COLO668 (cell line): ENCODE measurements around the gene MUSTN1.
A peak's percentile ranks its signal among the peaks of the same experiment; 100 is the strongest.

Experiments used
- DNase-seq: peaks from one replicate; lab custom pipeline; 2025; ENCODE audit not compliant: unreplicated experiment; lab: John Stamatoyannopoulos, UW

MUSTN1 gene

DNA sequence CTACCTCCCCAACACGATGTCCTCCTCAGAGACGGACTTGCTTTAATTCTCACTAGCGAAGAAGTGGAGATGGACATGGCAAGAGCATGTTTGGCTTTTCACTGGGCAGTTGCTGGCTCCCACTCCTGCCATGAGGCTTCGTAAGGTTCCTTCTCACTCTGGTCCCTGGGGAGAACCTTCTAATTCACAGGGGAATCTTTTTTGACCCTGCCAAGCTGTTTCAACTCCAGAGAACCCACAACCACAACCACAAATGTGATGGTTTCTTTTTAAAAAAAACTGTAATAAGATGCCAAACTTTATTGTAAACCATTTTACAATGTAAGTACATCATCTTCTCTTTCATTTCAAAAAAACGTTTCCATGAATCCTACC, 1.6 kb upstream of the MUSTN1 start:
- no peak for DNase-seq

DNA sequence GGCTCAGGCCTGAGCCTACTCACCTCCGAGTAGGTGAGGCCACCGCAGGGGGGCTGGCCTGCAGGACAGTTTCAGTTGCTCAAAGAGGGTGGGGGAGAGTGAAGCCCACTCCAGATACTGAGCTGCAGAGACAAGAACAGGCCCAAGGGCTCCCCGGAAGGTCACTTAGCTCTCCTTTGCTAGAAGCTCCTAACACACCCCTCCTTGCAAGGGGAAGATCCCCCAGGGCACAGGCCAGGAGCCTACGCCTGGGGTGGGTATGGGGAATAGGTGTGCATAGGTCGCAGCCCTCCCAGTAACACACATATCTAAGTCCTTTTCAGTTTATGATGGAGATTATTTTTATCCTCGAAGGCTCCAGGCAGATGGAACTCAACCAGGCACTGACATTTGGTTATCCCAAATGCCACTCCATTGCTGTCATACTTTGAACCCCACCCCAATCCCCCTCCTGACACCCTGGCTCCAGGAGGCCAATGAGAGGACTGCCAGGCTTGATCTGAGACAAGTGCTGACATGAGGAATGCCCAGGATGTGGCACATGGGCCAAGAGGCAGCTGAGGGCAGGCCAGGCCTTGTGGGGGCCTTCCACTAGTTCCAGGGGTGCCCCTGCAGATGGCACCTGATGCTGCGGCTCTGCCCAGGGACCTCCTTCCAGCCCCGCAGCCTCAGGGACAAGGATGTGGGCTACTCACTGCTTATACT, 1.1 kb upstream of the MUSTN1 start:
- no peak for DNase-seq

DNA sequence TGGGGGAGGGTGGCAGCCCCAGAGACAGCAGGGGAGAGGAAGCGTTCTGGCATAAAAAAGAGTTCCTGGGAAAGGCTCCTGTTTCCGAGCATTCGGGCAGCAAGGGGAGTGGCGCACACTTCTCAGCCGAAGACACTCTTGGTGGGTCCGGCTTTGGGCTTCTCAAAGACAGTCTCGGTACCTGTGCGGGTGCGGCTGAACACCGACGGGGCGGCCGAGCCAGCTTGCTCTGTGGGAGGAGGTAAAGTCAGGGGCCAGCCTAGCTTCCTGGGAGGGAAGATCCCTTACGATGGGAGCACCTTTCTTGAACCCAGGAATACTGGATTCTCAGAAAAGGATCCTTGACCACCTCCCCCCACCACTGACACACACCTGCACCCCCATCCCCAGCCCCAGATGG, 1.6 kb downstream of the MUSTN1 start:
- no peak for DNase-seq

DNA sequence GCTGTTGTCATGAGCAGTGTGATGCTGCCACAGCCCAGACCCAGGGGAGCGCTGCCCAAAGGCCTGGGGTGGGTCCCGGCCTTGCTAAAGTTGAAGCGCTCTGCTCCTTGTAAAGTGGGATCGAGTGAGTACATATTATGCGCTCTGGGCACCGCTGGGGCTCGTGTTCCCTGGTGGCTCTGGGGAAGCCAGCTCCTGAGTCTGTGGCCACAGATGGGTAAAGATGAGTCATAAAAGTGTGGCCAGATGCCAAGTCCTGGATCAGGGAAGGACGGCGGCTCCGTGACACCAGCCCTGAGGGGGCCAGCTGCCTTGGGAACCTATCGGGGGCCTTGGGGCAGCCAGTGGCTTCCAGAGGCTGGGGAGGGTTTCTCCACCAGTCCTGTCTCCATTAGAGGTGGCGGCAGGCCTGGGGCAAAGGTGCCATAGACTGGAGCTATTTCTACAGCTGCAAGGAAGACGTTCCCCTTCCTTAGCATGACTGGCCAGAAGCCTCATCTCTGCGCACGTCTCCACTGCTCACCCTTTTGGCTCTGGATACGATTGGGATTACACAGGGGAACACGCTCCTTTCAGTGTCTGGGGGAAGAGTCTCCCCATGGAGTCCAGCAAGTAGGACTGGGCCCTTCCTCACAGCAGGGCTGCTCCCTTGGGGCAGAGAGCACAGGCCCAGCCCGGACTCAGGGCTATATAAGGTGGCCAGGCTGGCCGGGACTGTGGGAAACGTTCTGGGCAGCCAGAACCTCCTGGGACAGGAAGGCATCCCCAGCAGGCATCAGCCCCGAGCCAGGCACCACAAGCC, 3.1 kb downstream of the MUSTN1 start:
- peak; percentile 83 for DNase-seq

DNA sequence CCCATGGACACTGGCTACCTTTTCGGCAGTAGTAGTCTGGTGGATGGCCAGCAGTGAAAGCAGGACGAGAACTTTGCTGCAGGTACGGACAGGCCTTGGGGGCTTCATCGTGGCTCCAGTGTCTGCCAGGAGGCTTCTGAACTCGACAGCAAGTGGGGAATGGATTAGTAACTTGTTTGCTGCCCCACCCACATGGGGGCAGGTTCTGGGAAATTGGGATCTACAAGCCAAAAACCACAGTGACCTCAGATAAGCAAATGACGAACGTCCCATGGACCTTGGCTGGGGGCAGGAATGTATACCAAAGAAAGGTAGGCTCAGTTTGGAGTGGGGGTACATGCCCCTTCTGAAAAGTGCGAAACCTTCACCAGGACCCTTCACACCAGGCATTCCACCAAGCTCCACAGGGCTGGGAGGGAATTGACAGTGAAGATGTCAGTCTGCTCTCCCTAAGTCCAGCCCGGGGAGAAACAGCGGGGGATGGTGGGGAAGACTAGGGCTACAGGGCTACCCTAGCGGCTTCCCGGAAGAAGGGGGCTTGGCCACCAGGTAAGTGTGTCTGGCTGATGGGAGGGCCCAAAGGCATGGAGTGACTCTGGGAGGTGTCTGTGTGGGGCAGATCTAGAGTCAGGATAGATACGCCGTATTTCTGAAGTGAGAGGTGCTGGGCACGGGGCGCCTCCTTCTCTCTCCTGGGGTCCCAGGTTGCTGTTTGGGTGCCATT, 4.1 kb downstream of the MUSTN1 start, which contains the start of gene ITIH4:
Gene ITIH4 (minus strand): TSS at position 138 of the 724 bp plus-strand sequence. CDS start 30 bp downstream, at position 108.
- peak; percentile 3 for DNase-seq

DNA sequence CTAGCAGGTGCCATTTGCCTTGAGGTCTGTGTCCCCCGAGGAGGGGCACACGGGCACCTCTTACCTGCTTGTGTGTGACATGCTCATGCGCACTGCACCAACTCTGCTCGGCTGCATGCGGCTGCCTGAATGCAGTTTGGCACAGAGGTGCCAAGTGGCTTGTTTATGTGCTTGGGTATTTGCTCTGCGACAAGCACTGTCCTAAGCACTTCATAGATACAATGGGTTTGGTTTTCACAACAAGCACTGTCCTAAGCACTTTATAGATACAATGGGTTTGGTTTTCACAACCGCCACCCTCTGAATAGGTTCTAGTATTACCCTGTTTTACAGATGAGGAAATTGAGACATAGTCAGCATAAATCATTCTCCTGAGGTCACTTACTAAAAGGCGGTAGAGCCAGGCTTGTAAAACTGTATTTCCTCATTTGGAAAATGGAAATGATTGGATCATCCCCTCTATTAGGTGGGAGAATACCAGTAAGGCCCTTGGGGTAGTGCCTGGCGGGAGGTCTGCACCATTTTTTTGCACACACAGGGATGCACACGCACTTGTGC, 4.8 kb downstream of the MUSTN1 start:
- DNase-seq, result peak; percentile 55

DNA sequence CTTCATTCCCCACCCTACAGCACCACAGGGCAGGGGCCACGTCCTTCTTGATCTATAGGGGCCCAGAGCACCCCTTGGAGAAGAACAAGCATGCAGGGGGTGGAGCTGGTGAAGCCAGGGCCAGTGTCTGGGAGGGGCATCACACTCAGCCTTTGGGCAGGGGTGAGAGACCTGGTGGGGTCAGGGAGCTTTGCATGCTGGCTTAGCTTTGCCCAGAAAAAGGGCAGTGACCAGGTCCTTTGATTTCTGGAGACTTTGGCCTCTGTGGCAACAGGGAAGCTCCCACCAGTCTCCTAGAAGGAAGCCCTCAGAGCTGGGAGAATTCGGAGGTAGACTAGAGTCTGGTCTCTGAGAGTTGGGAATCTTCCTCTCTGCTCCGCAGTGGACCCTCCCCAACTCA, 5.3 kb downstream of the MUSTN1 start:
- no peak for DNase-seq

DNA sequence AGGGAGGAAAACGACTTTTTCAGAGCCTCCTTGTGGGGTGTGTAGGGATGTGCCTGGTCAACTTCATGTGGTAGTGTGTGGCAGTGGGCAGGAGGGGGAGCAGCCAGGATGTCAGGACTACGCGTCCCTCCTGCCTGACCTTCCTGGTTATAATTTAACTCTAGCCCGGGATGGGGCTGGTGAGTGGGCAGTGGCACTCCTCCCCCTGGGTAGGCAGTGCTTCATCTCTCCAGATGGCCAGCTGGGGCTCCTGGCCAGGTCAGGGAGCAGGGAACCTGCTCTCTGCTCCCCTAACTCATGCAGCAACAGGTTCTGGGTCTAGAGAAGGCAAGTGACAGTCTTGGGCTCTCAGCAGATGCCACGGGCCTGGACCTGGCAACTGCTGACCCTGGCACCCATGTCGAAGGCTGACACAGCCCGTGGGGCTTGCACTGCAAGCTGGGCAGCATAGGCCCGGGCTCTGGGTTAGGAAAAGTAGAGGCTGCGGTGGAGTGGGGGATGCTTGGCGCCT, 6.9 kb downstream of the MUSTN1 start:
- peak; percentile 16 for DNase-seq

DNA sequence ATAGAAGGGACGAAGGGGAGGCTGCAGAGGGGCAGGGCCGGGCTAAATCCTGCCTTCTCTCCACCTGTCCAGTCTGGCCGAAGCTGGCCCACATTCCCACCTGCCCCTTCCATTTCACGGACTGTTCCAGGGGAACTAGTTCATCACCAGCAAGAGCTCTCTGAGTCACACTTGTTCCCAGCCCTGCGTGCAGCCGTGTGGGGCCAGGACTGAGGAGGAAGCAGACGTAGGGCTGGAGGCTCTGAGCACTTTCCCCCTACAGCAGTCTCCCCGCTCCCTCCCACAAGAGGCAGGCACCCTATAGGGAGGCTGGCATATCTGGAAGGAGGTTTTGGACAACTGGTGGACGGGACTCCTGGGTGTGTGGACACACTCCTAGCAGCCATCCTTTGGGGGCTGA, 7.4 kb downstream of the MUSTN1 start:
- peak; percentile 13 for DNase-seq

DNA sequence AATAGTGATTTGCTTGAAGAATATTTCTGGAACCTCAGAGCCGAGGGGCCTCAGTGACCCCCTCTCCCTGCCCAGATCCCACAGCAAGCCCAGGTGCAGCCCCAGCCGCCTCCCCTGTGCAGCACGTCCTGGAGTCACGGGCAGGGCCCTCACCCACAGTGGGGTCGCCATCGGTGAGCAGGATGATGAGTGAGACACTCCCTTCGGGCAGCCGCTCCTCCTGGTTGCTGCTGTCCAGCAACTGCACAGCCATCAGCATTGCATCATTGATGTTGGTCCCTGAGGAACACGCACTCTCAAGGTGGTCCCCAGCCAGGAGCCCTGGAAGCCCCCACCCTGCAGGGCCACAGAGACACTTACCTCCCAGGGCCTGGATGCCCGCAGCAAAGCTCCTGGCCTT, 10.8 kb downstream of the MUSTN1 start:
- DNase-seq, result no peak

DNA sequence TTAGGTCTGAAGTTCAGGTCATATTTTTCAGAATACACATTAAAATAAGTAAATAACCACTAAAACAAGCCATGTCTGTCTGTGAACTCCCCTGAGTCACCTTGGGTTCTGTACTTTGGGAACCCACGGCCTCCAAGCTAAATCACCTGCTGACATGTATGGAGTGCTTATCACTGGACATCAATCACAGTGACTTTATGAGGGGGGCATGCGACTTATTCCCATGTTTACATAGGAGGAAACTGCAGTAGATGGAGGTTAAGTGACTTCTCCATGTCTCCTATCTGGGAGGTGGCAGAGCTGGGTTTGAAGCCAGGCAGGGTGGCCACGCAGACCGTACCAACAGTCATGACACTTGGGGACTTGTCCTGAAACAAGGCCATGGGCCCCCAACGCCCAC, 12.5 kb downstream of the MUSTN1 start:
- no peak for DNase-seq

DNA sequence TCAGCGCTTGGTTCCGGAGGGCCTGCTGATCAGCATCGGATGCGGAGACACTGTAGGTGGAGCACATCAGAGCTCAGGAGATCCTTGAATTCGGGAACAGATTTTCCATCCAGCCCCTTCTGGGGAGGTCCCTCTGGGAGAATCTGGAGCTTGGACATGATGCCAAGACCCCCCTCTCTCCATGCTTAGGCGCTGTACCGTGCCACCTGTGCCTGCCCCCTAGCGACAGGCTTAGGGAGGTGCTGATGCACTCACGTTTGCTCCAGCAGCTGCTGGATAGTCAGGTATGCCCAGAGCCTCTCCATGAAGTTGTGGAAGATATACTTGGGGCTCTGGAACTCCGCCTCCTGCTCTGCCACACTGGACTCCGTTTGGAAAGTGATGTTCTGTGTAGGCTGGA, 14.1 kb downstream of the MUSTN1 start:
- DNase-seq, result peak; percentile 20

DNA sequence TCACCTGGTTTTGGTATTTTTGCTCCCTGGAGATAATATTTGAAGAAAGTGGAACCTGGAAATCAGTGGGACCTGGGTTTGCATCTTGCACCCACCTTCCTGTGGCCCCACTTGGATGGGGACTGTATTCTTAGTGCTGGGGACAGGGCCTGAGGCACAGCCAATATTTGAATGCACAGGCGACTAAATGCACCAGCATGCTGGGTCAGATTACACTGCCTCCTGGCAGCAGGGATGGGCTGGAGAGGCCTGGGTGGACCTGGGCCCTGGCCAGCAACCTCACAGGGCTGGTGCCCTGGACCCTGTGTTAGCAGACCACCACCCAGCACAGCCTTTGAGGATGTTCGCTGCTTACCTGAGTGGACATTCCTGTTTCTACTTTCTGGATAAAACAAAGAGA, 14.9 kb downstream of the MUSTN1 start:
- no peak for DNase-seq

DNA sequence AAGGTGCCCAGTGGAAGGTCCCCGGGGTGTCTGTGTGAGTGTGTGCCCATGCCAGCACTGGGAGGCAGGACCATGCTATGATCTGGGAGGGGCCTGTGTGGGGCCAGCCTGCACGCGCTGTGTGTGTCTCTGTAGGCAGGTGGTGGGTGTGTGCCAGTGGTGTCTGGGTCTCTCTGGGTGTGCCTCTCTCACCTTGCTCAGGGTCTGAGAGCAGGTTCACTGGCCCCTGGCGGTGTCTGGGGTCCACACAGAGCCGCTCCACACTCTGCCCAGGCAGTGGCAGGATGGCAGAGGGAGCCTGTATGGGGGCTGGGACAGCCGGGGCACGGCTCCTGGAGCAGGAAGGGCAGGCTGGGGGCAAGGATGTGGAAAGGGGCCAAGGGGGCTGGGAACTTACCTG, 17.0 kb downstream of the MUSTN1 start:
- DNase-seq, result no peak

DNA sequence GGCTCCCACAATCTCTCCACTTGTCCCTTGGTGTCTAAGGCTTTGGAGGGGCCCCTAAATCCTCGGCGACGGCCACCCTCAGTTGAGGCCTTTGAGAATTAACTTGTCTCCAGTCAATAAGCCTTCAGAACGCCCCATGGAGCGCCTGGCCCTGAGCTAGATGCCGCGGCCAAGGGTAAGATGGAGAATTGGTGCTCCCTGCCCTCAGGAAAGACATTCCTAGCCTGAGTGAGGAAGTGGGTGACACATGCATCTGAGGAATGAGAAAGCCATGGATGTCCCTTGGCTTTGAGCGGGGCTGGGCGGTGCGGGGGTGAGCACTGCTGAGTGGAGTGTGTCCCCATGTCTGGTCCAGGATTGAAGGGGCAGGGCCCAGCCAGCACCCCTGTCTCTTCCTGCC, 17.6 kb downstream of the MUSTN1 start:
- DNase-seq, result no peak

DNA sequence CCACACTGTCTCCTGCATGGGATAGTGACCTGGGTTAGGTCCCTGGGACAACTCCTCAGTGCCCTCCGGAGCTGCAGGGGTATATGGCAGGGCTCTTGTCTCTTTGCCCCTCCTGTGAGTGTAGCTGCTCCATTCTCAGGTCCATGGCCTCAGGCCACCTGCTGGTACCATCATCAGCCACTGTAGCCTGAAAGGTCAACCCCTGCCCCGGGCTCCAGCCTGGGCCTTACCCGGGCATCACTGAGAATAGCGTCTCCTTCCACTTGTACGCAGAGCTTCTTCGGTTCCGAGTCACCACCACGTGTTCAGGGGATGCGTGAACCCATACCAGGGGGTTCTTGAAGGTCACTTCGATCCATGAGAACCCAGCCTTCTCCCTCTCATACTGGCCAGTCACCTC, 18.2 kb downstream of the MUSTN1 start:
- no peak for DNase-seq

DNA sequence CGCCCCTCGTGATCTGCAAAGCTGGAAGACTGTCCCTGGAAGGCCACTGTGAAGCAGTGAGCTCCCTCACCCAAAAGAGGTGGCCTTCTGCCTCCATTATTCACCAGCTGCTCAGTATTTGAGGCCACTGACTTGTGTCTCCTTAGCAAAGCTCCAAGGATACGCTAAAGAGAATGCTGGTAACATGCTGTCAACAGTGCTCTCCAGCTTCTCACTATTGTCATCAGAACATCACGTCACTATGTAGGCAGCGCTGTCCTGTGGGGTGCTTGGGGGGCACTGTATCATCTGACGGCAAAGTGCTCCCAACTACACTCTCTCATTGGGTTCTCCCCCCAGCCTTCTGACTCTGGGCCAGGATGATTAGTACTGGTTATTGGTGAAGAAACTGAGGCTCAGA, 18.6 kb downstream of the MUSTN1 start:
- DNase-seq, result no peak

DNA sequence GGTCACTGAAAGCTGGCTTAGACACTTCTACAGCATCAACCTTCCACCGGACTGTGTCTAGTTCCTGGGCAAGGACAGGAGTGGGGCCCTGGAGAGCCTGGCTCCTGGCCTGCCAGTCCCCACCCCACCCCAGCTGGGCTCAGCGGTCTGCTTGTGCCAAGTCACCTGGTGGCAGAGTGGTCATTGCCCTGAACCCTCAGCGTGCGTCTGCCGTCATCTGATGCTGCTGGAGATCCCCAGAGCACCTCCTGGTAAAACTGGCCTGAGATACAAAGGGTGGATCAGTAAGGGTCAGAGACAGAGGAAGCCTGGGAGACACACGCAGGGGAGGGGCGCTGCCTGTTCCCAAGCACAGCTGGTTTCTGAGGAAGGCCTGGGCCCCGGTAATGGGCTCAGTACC, 21.0 kb downstream of the MUSTN1 start:
- no peak for DNase-seq

DNA sequence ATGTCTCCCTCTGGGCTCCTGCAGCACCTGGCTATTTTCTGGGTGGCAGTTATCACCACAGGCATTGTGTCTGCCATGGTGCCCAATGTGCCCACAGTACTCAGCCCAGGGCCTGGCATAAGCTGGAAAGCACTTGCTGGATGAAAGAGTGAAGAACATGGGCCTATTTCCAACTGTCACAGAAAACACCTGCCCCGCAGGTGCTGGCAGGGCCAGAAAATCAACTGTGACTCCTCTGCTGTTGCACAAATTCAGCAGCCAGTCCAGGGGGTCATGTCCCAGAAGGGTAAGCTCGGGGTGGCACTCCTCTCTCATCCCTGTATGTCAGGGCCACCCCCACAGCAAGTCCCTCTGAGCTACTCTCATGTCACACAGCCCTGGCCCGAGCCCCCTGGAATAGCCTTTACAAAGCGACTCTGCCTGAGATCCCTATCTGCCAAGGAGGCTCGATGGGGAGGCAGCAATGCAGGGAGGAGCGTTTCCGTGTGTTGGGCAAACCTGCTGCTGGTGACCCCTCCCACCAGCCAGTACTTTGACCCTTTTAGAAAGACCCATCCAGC, 23.3 kb downstream of the MUSTN1 start:
- DNase-seq, result no peak

DNA sequence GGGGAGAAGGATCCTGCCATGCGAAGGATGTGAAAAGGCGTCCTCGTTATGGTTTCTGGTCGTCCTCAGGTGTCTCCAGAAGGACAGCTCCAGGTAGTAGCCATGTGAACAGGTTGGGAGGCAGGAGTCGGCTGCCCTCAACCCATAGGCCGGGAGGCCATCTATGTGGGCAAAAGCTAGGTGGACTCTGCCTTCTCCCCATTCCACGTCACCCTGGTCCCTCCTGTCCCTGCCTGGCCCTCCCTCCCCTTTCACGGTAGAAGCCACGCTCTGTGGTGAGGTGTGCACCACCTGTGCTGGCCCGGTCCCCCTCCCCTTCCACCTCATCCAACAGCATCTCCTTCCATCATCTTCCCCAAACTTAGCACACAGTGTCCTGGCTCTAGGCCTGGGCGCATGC, 23.9 kb downstream of the MUSTN1 start:
- DNase-seq, result no peak
